IMR-90 (cell line): ENCODE data around the gene TPP1.

ENCODE experiments used
- CEBPB ChIP-seq: IDR thresholded peaks from 2 replicates; pipeline ENCODE4 v1.6.1; 2012; ENCODE audit warnings: low read depth, low read length, improper control_type of control experiment
- CHD1 ChIP-seq: IDR thresholded peaks from 2 replicates; pipeline ENCODE4 v1.6.1; 2012; ENCODE audit warnings: low read depth, low read length, improper control_type of control experiment
- CTCF ChIP-seq: conservative IDR thresholded peaks from 2 replicates; pipeline ENCODE4 v1.5.1; 2012; ENCODE audit warnings: mild to moderate bottlenecking, low read depth, low read length, improper control_type of control experiment
- MAFK ChIP-seq: IDR thresholded peaks from 2 replicates; pipeline ENCODE4 v1.6.1; 2012; ENCODE audit warnings: low read depth, low read length, improper control_type of control experiment
- MAZ ChIP-seq: IDR thresholded peaks from 2 replicates; pipeline ENCODE4 v1.6.1; 2012; ENCODE audit warnings: low read depth, mild to moderate bottlenecking, low read length, improper control_type of control experiment, moderate library complexity, borderline replicate concordance
- MXI1 ChIP-seq: IDR thresholded peaks from 2 replicates; pipeline ENCODE4 v1.6.1; 2012; ENCODE audit warnings: low read depth, mild to moderate bottlenecking, low read length, moderate library complexity, borderline replicate concordance
- NFE2L2 ChIP-seq: fragments of 150-350 bp; IDR thresholded peaks from 2 replicates; pipeline ENCODE4 v1.6.1; 2016; ENCODE audit warnings: low read depth, mild to moderate bottlenecking, low read length
- POLR2A ChIP-seq: IDR thresholded peaks from 2 replicates; pipeline ENCODE4 v1.6.1; 2012; ENCODE audit warnings: mild to moderate bottlenecking, low read depth, low read length
- RAD21 ChIP-seq: IDR thresholded peaks from 2 replicates; pipeline ENCODE4 v1.6.1; 2012; ENCODE audit warnings: low read length, improper control_type of control experiment
- SMC3 ChIP-seq: fragments of 150-350 bp; IDR thresholded peaks from 2 replicates; pipeline ENCODE4 v1.6.1; 2016; ENCODE audit warnings: low read depth, mild to moderate bottlenecking, antibody characterized with exemption, low read length, moderate library complexity
- USF2 ChIP-seq: fragments of 150-350 bp; IDR thresholded peaks from 2 replicates; pipeline ENCODE4 v1.6.1; 2017; ENCODE audit warnings: mild to moderate bottlenecking, antibody characterized with exemption, low read length, low read depth

GRCh38 chr11:6658647-6659046 is 39.4 kb upstream of the TPP1 start:
- TF ChIP-seq CHD1 (no peak), CTCF (no peak), POLR2A (no peak), NFE2L2 (no peak), MXI1 (no peak), SMC3 (no peak), MAZ (no peak), MAFK (no peak), RAD21 (no peak), USF2 (no peak), CEBPB (no peak)
